ENCODE results near the gene ARSB. TPM values are rescaled to one million over a fixed set of nuclear protein-coding genes. Genes with fewer than 3 reads are reported as not detected.
A peak's percentile ranks its signal among the peaks of the same experiment; 100 is the strongest.

Gene ARSB
- polyA plus RNA-seq, 2 of the 4 experiments (the other 2 are of a cell fraction), result 8.4 to 13.4 TPM

- TF ChIP-seq ELK1 (IDR thresholded peaks at IDR 0.05; ENCODE audit: low read depth, low read length) (no peak), BHLHE40 (IDR thresholded peaks at IDR 0.05; ENCODE audit: low read depth, low read length) (no peak), FOXS1 (CRISPR knock-in tag; IDR thresholded peaks at IDR 0.05) (no peak), SMC3 (IDR thresholded peaks at IDR 0.05) (no peak), MYC (IDR thresholded peaks at IDR 0.05; ENCODE audit: borderline replicate concordance, low read length) (no peak), JUN (IDR thresholded peaks at IDR 0.05) (no peak), HOXB5 (CRISPR knock-in tag; IDR thresholded peaks at IDR 0.05) (no peak), POLR2A (IDR thresholded peaks at IDR 0.05; ENCODE audit: low read length) (no peak), MAX (IDR thresholded peaks at IDR 0.05) (peak; percentile 30; the same call in 1 of the 2 replicates), CBX2 (IDR thresholded peaks at IDR 0.05; ENCODE audit: borderline replicate concordance, low read depth) (no peak), FOSL2 (IDR thresholded peaks at IDR 0.05) (no peak), FOSL2 (CRISPR knock-in tag; IDR thresholded peaks at IDR 0.05) (peak; percentile 46; the same call in 1 of the 2 replicates), KDM1A (IDR thresholded peaks at IDR 0.05; ENCODE audit: low read depth) (no peak), ZSCAN20 (CRISPR knock-in tag; IDR thresholded peaks at IDR 0.05) (no peak), CHD2 (IDR thresholded peaks at IDR 0.05; ENCODE audit: low read length, partially characterized antibody) (no peak), CTCF (IDR thresholded peaks at IDR 0.05) (no peak), ZNF302 (CRISPR knock-in tag; IDR thresholded peaks at IDR 0.05) (no peak), MAFK (IDR thresholded peaks at IDR 0.05; ENCODE audit: partially characterized antibody) (no peak), MAZ (IDR thresholded peaks at IDR 0.05; ENCODE audit: borderline replicate concordance, low read depth, low read length) (no peak)
These were observed 189.4 kb downstream of the ARSB start (continued) for GRCh38 chr5:78795757-78796156.

- 83% methylated on average over 1 of the region's 1 CpG for WGBS (ENCODE audit: missing lambda C conversion rate)
- POLR2A ChIA-PET, result no interaction called here
- CTCF ChIA-PET, result interaction anchor here (1.6 to 1.7 kb wide), 2 partner anchors 15 to 257 kb away, joined by 5 read pairs; no protein-coding TSS in a partner anchor
These were observed 190.4 kb downstream of the ARSB start for GRCh38 chr5:78794693-78795215.

More at GRCh38 chr5:78794693-78795215, 190.4 kb downstream of the ARSB start:
- no peaks in the 10 kb centered on the region for H3K9me3 ChIP-seq
- TF ChIP-seq PBX3 (IDR thresholded peaks at IDR 0.05) (no peak), CHD2 (IDR thresholded peaks at IDR 0.05; ENCODE audit: low read length, partially characterized antibody) (no peak), JUNB (IDR thresholded peaks at IDR 0.05) (no peak), ZSCAN20 (CRISPR knock-in tag; IDR thresholded peaks at IDR 0.05) (no peak), ZFP36 (IDR thresholded peaks at IDR 0.05; ENCODE audit: borderline replicate concordance, partially characterized antibody) (no peak), MAFK (IDR thresholded peaks at IDR 0.05; ENCODE audit: partially characterized antibody) (no peak), HES2 (IDR thresholded peaks at IDR 0.05) (no peak), ELK1 (IDR thresholded peaks at IDR 0.05; ENCODE audit: low read depth, low read length) (no peak), RARB (CRISPR knock-in tag; IDR thresholded peaks at IDR 0.05) (no peak)
- H3K27ac ChIP-seq, result peak overlapping the region; percentile 65 to 86
- peaks cover 42% of the 10 kb centered on the region for H3K4me1 ChIP-seq
- ATAC-seq (no peak), DNase-seq (ENCODE audit: low read depth in 1 of 2, low spot score in 1 of 2) (no peak), FAIRE-seq (no peak)
- H3K4me2 ChIP-seq, result peak overlapping the region; percentile 65
- no peak overlapping the region for H3K4me3 ChIP-seq

Measured in A549 (cell line).